ENCODE measurements around the gene COL17A1. TPM values are rescaled to one million over a fixed set of nuclear protein-coding genes. Genes with fewer than 3 reads are reported as not detected.

The COL17A1 gene
- polyA plus RNA-seq, 1 experiment = not detected

DNA sequence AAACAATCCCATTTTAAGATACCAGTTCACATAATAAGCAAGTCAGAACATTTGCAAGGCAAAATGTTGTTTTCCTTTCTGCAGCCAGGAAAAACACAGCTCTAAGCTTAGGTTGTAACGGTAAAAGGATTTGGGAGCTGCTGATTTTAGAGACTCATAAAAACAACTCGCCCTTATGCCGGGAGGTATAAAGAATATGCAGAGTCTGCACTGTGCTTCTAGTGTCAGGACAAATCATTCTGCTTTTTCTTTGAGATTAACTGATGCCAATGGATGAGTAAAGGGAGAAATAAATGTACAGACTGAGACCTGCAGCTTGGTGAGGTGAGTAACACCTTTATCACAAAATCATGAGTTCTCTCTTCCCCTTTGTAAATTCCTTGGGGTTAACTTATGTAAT lies 34.3 kb upstream of the COL17A1 start:
- Histone ChIP-seq H3K27me3 (ENCODE audit: control insufficient read depth, insufficient read depth, low read length) (no peaks in the 10 kb centered on the region), H3K9me3 (ENCODE audit: control insufficient read depth, insufficient read depth, low read length) (no peaks in the 10 kb centered on the region; the same call in 1 of the 2 replicates), H3K4me3 (ENCODE audit: low read depth, low read length) (no peak overlapping the region), H3K27ac (ENCODE audit: low read depth, low read length) (no peak overlapping the region)
- no peak for DNase-seq (ENCODE audit: low read depth, low spot score)
- ChIA-PET CTCF (interaction anchor here (0.6 to 5.7 kb wide), 8 partner anchors 11 to 232 kb away, joined by 3 to 46 read pairs (median 12); no protein-coding TSS in a partner anchor), POLR2A (no interaction called here)
- TF ChIP-seq, protein P1, sequence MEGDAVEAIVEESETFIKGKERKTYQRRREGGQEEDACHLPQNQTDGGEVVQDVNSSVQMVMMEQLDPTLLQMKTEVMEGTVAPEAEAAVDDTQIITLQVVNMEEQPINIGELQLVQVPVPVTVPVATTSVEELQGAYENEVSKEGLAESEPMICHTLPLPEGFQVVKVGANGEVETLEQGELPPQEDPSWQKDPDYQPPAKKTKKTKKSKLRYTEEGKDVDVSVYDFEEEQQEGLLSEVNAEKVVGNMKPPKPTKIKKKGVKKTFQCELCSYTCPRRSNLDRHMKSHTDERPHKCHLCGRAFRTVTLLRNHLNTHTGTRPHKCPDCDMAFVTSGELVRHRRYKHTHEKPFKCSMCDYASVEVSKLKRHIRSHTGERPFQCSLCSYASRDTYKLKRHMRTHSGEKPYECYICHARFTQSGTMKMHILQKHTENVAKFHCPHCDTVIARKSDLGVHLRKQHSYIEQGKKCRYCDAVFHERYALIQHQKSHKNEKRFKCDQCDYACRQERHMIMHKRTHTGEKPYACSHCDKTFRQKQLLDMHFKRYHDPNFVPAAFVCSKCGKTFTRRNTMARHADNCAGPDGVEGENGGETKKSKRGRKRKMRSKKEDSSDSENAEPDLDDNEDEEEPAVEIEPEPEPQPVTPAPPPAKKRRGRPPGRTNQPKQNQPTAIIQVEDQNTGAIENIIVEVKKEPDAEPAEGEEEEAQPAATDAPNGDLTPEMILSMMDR (IDR thresholded peaks at IDR 0.05; ENCODE audit: low read depth, low read length) = no peak

DNA sequence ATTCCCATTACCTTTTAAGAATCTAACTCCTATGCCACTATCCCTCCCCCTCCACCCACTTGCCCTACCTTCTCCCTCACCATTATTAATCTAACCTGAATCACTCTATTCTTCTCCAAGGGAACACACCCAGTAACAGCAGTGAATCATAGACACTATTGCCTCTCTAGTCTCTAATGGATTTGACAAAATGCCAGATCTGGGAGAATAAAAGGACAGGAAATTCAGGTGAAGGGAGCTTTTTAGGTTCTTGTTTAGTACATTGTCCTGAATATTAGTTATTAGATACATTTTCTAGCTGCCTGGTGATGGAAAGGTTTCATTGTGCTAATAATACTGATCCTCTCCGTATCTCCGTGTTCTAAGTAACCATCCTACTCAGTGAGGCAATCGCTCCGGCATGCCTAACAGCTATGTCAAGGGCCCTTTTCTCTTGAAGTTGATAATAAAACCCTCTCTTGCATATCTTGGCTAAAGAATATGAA lies 32.2 kb upstream of the COL17A1 start:
- no peak overlapping the region for H3K27ac ChIP-seq (ENCODE audit: low read depth, low read length)
- no peaks in the 10 kb centered on the region for H3K27me3 ChIP-seq (ENCODE audit: control insufficient read depth, insufficient read depth, low read length)
- POLR2A ChIA-PET = no interaction called here
- no peak for DNase-seq (ENCODE audit: low read depth, low spot score)
- H3K4me3 ChIP-seq (ENCODE audit: low read depth, low read length) = no peak overlapping the region
- H3K9me3 ChIP-seq (ENCODE audit: control insufficient read depth, insufficient read depth, low read length) = no peaks in the 10 kb centered on the region; the same call in 1 of the 2 replicates
- TF ChIP-seq, protein P1 (IDR thresholded peaks at IDR 0.05; ENCODE audit: low read depth, low read length) = no peak
- CTCF ChIA-PET = no interaction called here

DNA sequence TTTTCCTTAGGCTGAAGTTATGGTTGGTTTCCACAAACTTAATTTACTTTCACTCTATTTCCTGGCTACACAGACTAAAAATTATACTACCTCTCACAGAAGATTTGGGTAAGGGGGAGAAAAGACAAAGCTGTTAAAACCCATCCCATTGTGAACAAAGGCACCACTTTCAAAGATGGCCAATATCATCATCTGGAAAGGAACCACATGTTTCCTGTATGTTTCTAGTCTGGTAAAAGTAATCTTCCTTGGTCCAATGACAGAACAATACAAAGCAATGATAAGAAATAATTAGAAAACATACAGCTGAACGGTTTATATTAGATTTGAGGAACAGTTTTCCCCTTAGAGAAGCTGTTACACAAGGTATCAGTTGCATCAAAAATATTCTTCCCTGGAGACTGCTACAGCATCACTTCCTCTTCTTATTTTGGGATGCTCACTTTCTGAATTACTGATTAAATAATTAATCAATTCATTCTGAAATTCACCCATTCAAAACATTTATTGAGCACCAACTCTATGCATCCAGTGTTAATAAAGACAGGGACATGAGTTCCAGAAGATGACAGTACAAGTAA lies 27.8 kb upstream of the COL17A1 start:
- TF ChIP-seq, protein P1 (IDR thresholded peaks at IDR 0.05; ENCODE audit: low read depth, low read length) = no peak
- Histone ChIP-seq H3K27me3 (ENCODE audit: control insufficient read depth, insufficient read depth, low read length) (no peaks in the 10 kb centered on the region), H3K9me3 (ENCODE audit: control insufficient read depth, insufficient read depth, low read length) (no peaks in the 10 kb centered on the region), H3K27ac (ENCODE audit: low read depth, low read length) (no peak overlapping the region), H3K4me3 (ENCODE audit: low read depth, low read length) (no peak overlapping the region)
- no peak for DNase-seq (ENCODE audit: low read depth, low spot score)
- ChIA-PET CTCF (interaction anchor here (0.6 to 2.4 kb wide), 2 partner anchors 8 to 15 kb away, joined by 5 to 16 read pairs; partner anchors contain the start of gene SFR1), POLR2A (no interaction called here)

DNA sequence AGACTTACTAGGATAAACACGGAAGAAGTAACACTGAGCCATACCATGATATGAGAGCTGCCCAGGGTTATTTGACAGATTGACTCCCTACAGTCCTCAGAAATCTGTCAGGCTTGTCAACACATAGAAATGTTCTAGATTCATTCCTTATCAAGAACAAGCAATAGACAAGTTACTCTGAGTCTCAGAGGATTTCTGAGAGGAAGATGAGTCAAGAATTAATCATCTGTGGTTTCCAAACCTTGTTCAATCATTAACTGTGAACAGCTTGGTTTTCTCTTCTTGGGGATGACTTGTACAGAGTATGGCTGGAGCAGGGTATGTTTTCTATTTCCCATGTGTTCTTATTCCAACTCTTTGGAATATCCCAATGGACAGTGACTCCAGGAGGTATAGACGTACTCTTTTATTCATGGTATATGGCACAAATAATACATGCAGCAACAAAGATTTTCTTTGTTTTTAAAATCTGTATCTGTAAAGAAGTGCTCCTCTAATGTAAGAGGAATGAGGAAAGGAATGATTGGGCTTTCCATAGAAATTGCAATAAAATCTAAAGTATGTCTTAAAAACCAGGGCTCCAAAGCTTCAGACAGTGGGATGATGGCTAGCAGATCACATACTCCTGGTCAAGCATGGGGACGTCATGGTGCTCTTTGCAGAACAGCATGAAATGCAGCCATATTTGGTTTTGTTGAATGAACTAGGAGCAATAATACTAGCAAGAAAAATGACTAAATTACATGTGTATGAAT lies 24.4 kb upstream of the COL17A1 start:
- POLR2A ChIA-PET = interaction anchor here (2.0 kb wide), 1 partner anchor 11 kb away, joined by 13 read pairs; the partner anchor contains the start of gene SFR1
- Histone ChIP-seq H3K27me3 (ENCODE audit: control insufficient read depth, insufficient read depth, low read length) (no peaks in the 10 kb centered on the region), H3K27ac (ENCODE audit: low read depth, low read length) (no peak overlapping the region), H3K4me3 (ENCODE audit: low read depth, low read length) (no peak overlapping the region), H3K9me3 (ENCODE audit: control insufficient read depth, insufficient read depth, low read length) (no peaks in the 10 kb centered on the region)
- DNase-seq (ENCODE audit: low read depth, low spot score) = no peak
- TF ChIP-seq, protein P1 (IDR thresholded peaks at IDR 0.05; ENCODE audit: low read depth, low read length) = no peak
- CTCF ChIA-PET = interaction anchor here (1.1 to 4.6 kb wide), 2 partner anchors 11 to 181 kb away, joined by 4 to 46 read pairs; partner anchors contain the start of gene SFR1

DNA sequence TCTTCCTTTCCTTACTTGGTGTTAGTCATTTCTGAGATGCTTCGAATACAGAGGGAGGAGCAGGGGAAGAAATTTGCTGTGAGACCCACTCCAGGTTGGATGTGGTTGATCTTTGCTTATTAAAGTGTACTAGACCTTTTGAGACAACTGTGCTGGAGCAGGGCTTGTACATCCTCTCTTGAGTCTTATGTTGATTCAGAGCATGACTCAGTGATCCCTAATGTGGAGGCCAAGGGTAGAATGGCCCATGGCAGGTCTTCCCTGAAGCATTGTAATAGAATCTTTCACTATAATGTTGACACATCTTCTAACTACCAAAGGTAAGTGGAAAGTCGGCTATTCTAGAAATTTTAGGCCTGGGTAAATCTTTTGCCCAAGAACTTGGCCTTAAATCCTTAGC lies 19.2 kb upstream of the COL17A1 start:
- POLR2A ChIA-PET = no interaction called here
- TF ChIP-seq, protein P1 (IDR thresholded peaks at IDR 0.05; ENCODE audit: low read depth, low read length) = no peak
- Histone ChIP-seq H3K27ac (ENCODE audit: low read depth, low read length) (no peak overlapping the region), H3K9me3 (ENCODE audit: control insufficient read depth, insufficient read depth, low read length) (no peaks in the 10 kb centered on the region), H3K27me3 (ENCODE audit: control insufficient read depth, insufficient read depth, low read length) (no peaks in the 10 kb centered on the region), H3K4me3 (ENCODE audit: low read depth, low read length) (no peak overlapping the region)
- DNase-seq (ENCODE audit: low read depth, low spot score) = no peak
- CTCF ChIA-PET = interaction anchor here (3.9 kb wide), 1 partner anchor 16 kb away, joined by 26 read pairs; the partner anchor contains the start of gene SFR1

Data from AG04450 (cell line).